ENCODE results near the gene SCGB1D2. TPM values are rescaled to one million over a fixed set of nuclear protein-coding genes. Genes with fewer than 3 reads are reported as not detected.

Gene SCGB1D2
- total and polyA plus RNA-seq, 2 of the 4 experiments (the other 2 are of a cell fraction), result not detected

DNA sequence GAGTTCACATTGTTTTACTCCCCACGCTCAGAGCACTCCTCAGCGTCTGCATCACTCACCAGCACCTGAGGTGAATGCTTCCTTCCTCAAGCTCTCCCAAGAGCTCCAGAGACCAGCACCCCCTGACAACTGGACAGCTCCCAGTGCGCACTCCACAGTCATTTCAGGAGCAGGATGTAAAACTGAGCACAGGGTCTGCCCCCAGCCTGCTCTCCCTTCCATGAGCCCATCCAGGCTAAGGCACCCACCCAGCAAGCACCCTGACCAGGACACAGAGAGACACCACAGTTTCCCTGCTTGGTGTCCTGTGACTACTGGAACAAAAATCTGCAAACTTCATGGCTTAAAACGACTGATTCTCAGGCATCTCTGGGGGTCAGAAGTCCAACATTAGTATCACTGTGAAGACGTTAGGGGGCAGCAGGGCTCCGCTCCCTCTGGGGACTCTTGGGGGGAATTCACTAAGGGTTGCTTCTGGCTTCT lies 3.3 kb downstream of the SCGB1D2 start:
- H3K9me3 ChIP-seq (ENCODE audit: control insufficient read depth, insufficient read depth, low read length), result no peaks in the 10 kb centered on the region
- H4K91ac ChIP-seq (ENCODE audit: insufficient read depth, low read depth, low read length), result no peak overlapping the region
- no peak overlapping the region for H2BK120ac ChIP-seq (ENCODE audit: low read depth, low read length)
- no peaks in the 10 kb centered on the region for H3K27me3 ChIP-seq (ENCODE audit: control insufficient read depth, insufficient read depth, low read length)
- no peak overlapping the region for H3K56ac ChIP-seq (ENCODE audit: extremely low read depth, insufficient read depth, low read length)
- H3K9me1 ChIP-seq (ENCODE audit: insufficient read depth, low read length), result no peaks in the 10 kb centered on the region
- no peak overlapping the region for H3K23ac ChIP-seq (ENCODE audit: low read depth, low read length)
- TF ChIP-seq CEBPB (IDR thresholded peaks at IDR 0.05; ENCODE audit: low read depth, low read length), result no peak
- TF ChIP-seq, protein P1, sequence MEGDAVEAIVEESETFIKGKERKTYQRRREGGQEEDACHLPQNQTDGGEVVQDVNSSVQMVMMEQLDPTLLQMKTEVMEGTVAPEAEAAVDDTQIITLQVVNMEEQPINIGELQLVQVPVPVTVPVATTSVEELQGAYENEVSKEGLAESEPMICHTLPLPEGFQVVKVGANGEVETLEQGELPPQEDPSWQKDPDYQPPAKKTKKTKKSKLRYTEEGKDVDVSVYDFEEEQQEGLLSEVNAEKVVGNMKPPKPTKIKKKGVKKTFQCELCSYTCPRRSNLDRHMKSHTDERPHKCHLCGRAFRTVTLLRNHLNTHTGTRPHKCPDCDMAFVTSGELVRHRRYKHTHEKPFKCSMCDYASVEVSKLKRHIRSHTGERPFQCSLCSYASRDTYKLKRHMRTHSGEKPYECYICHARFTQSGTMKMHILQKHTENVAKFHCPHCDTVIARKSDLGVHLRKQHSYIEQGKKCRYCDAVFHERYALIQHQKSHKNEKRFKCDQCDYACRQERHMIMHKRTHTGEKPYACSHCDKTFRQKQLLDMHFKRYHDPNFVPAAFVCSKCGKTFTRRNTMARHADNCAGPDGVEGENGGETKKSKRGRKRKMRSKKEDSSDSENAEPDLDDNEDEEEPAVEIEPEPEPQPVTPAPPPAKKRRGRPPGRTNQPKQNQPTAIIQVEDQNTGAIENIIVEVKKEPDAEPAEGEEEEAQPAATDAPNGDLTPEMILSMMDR (conservative IDR thresholded peaks at IDR 0.05; ENCODE audit: low read depth, low read length), result no peak
- TF ChIP-seq MXI1 (IDR thresholded peaks at IDR 0.05; ENCODE audit: borderline replicate concordance, low read depth, low read length), result no peak
- TF ChIP-seq NFE2L2 (IDR thresholded peaks at IDR 0.05; ENCODE audit: low read depth, low read length), result no peak
- TF ChIP-seq MAZ (IDR thresholded peaks at IDR 0.05; ENCODE audit: borderline replicate concordance, low read depth, low read length), result no peak
- no peak for TF ChIP-seq RAD21 (IDR thresholded peaks at IDR 0.05; ENCODE audit: low read length)
- no peak for TF ChIP-seq RFX5 (IDR thresholded peaks at IDR 0.05; ENCODE audit: low read depth, low read length)
- no peak overlapping the region for H2AFZ ChIP-seq (replicated peaks; ENCODE audit: low read length, poor library complexity)
- H4K20me1 ChIP-seq (ENCODE audit: insufficient read depth, low read length), result no peaks in the 10 kb centered on the region
- H3K4me1 ChIP-seq (ENCODE audit: control insufficient read depth, insufficient read depth, low read length), result no peaks in the 10 kb centered on the region
- no peak overlapping the region for H2BK15ac ChIP-seq (ENCODE audit: low read depth, low read length)
- 30% methylated on average over 2 of the region's 6 CpGs; no CpG with 5 or more reads in 1 of the 2 experiments for WGBS, 2 experiments (ENCODE audit: extremely low coverage in 2 of 2, insufficient read length in 1 of 2)
- H2BK5ac ChIP-seq (ENCODE audit: low read depth, low read length, poor library complexity, severe bottlenecking), result no peak overlapping the region
- in situ Hi-C loops (cut with MboI; ENCODE audit: low sequenced_read_pairs), result no loop called here
- H3K36me3 ChIP-seq (ENCODE audit: control insufficient read depth, insufficient read depth, low read length), result no peaks in the 10 kb centered on the region
- H3K14ac ChIP-seq (replicated peaks; ENCODE audit: low read depth, low read length), result no peak overlapping the region
- H3K18ac ChIP-seq (ENCODE audit: low read depth, low read length), result no peak overlapping the region
- no peak overlapping the region for H3K4ac ChIP-seq (ENCODE audit: low read depth, low read length)
- H3K4me2 ChIP-seq (ENCODE audit: low read depth, low read length), result no peak overlapping the region
- no peak overlapping the region for H2BK20ac ChIP-seq (ENCODE audit: low read depth, low read length)
- ATAC-seq (ENCODE audit: low read depth) (peak; percentile 89), DNase-seq (peak; percentile 28)
- POLR2A ChIA-PET (ENCODE audit: unreplicated experiment), result no interaction called here
- H4K5ac ChIP-seq (ENCODE audit: low read depth, low read length), result no peak overlapping the region
- no peak overlapping the region for H3K4me3 ChIP-seq (ENCODE audit: insufficient read depth, low read depth, low read length)
- H2AK5ac ChIP-seq (ENCODE audit: low read depth, low read length), result no peak overlapping the region
- H3K27ac ChIP-seq (ENCODE audit: insufficient read depth, low read length), result no peak overlapping the region
- no peak overlapping the region for H4K8ac ChIP-seq (ENCODE audit: low read depth in 2 of 2, low read length in 2 of 2)
- dilution Hi-C loops (cut with HindIII; ENCODE audit: low sequenced_read_pairs, unreplicated experiment), result no loop called here
- no TSS peak for BruUV-seq (replicated peaks)
- H3K79me1 ChIP-seq (ENCODE audit: low read depth in 1 of 2, low read length in 2 of 2), result no peaks in the 10 kb centered on the region
- CTCF ChIA-PET, result no interaction called here
- no peak overlapping the region for H2AK9ac ChIP-seq (replicated peaks; ENCODE audit: low read depth, low read length, poor library complexity)
- intact Hi-C loops (cut with micrococcal nuclease), result no loop called here
- H3K9ac ChIP-seq (ENCODE audit: low read depth, low read length), result no peak overlapping the region

All from IMR-90 (cell line).